GM12874 (cell line): Measurements from ENCODE around the gene RBP7.

Source experiments
- CTCF ChIP-seq: IDR thresholded peaks from 2 replicates; pipeline ENCODE4 v1.5.1; 2011; ENCODE audit warnings: low read depth, mild to moderate bottlenecking, control low read depth, low read length, moderate library complexity; ENCODE audit not compliant: insufficient read depth

RBP7 gene

GRCh38 chr1:10020086-10020485 is 23.1 kb downstream of the RBP7 start:
- no peak for TF ChIP-seq CTCF

GRCh38 chr1:10022656-10023055 is 25.6 kb downstream of the RBP7 start:
- TF ChIP-seq CTCF = no peak

- no peak for TF ChIP-seq CTCF
Observed at GRCh38 chr1:10025354-10025753, 28.3 kb downstream of the RBP7 start.

GRCh38 chr1:10027027-10027426 is 30.0 kb downstream of the RBP7 start:
- no peak for TF ChIP-seq CTCF

GRCh38 chr1:10031461-10031860 is 34.4 kb downstream of the RBP7 start:
- TF ChIP-seq CTCF = no peak

GRCh38 chr1:10032590-10033358 is 35.7 kb downstream of the RBP7 start, which contains the start of gene UBE4B:
UBE4B (plus strand) TSS chr1:10032958; CDS start chr1:10033671, 713 bp downstream.
- TF ChIP-seq CTCF = peak; percentile 98

GRCh38 chr1:10033359-10033845 is 36.4 kb downstream of the RBP7 start:
- no peak for TF ChIP-seq CTCF
